ENCODE results near the gene MGST2. TPM values are rescaled to one million over a fixed set of nuclear protein-coding genes. Genes with fewer than 3 reads are reported as not detected.
"Not testable (repeated sequence)": the region's sequence is repeated elsewhere in the genome, so short reads cannot be mapped to it uniquely, and the experiment has no call there.

Gene MGST2
- total RNA-seq: 1 to 10 TPM; 1.5 to 2.2 (median 1.8) TPM

GRCh38 chr4:139665690-139666529, at the start of gene MGST2:
MGST2 (plus strand) TSS chr4:139665819; CDS start chr4:139666020, 201 bp downstream.
- no peaks in the 10 kb centered on the region for H3K9me3 Mint-ChIP-seq
- peak within 1 kb of the TSS; percentile 79 for H3K4me3 Mint-ChIP-seq
- ATAC-seq: peak; percentile 66 to 70
- no peaks in the 10 kb centered on the region for H3K36me3 Mint-ChIP-seq (ENCODE audit: insufficient read depth)
- no peak for DNase-seq
- H3K27me3 Mint-ChIP-seq (ENCODE audit: low read depth): peaks cover under 1% of the 10 kb centered on the region
- H3K4me1 Mint-ChIP-seq (ENCODE audit: low read depth): peaks cover 9% of the 10 kb centered on the region

DNA sequence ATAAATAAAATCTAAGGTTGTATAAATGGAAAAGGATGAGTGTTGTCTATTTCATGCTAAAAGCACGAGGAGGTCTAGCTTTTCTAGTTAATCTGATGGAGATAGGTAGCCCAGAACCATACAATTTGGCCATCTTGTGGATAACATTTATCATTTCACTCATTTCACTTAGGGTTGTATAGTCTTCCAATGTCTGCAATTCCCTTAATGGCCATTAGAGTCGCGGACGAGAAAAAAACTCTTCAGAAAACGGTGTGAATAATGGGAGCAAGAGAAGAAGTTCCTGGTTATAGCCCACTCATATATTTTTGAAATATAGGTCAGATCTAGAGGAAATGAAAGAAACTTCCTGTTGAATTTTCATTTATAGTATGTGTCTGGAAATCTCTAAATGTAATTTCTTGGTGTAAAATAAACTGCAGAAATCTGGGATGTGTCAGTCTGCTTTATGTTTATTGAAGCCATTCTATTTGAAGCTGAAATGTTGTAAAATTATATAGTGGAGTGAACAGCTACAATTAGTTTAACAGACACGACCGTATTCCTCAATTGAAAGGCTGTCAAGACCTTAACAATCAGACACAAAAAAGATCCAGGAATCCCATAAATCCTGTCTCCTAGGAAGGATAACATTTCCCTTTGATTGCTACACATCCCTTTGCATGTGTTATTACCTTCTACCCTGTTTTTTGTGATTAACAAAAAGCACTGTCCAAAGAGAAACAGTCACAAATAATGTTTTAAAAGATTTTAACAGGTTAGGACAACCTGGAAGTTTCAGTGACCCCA, 47.7 kb upstream of the MGST2 start:
- no peak overlapping the region for H3K4me3 Mint-ChIP-seq
- no peaks in the 10 kb centered on the region for H3K9me3 Mint-ChIP-seq
- peaks cover under 1% of the 10 kb centered on the region for H3K27me3 Mint-ChIP-seq (ENCODE audit: low read depth)
- H3K4me1 Mint-ChIP-seq (ENCODE audit: low read depth): no peaks in the 10 kb centered on the region
- DNase-seq (no peak), ATAC-seq (no peak)
- H3K36me3 Mint-ChIP-seq (ENCODE audit: insufficient read depth): no peaks in the 10 kb centered on the region

- no peak overlapping the region for H3K4me3 Mint-ChIP-seq
- H3K36me3 Mint-ChIP-seq (ENCODE audit: insufficient read depth): no peaks in the 10 kb centered on the region
- H3K4me1 Mint-ChIP-seq (ENCODE audit: low read depth): no peaks in the 10 kb centered on the region
- DNase-seq (no peak), ATAC-seq (no peak)
- H3K27me3 Mint-ChIP-seq (ENCODE audit: low read depth): peaks cover 5% of the 10 kb centered on the region
- H3K9me3 Mint-ChIP-seq: no peaks in the 10 kb centered on the region
Measured at GRCh38 chr4:139619644-139620043, 46.0 kb upstream of the MGST2 start.

DNA sequence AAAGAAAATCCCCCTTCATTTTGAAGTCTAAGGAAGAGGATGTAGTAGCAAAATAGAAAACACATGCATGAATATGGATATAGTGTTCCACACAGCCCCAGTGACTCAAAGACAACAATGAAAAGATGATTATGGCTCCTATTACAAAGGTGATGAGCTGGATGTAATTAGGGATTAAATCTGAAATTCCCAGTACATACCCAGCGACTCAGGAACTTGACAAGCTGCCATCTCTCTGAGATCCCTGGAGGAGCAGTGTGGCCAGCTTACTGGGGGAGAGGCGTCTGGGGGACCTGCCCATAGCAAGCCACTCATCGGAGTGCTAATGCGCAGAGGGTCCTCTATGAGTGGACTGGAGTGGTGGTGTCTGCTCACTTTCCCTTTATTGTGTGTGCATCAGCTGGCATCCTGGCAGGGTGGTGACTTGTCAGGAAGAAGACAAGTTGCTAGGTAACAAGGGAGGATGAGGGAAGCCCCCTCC, 42.7 kb upstream of the MGST2 start:
- H3K27me3 Mint-ChIP-seq (ENCODE audit: low read depth): peaks cover 7% of the 10 kb centered on the region
- DNase-seq (no peak), ATAC-seq (no peak)
- H3K36me3 Mint-ChIP-seq (ENCODE audit: insufficient read depth): no peaks in the 10 kb centered on the region
- H3K9me3 Mint-ChIP-seq: no peaks in the 10 kb centered on the region
- no peaks in the 10 kb centered on the region for H3K4me1 Mint-ChIP-seq (ENCODE audit: low read depth)
- no peak overlapping the region for H3K4me3 Mint-ChIP-seq

- no peaks in the 10 kb centered on the region for H3K36me3 Mint-ChIP-seq (ENCODE audit: insufficient read depth)
- ATAC-seq (no peak), DNase-seq (no peak)
- no peaks in the 10 kb centered on the region for H3K4me1 Mint-ChIP-seq (ENCODE audit: low read depth)
- peaks cover 9% of the 10 kb centered on the region for H3K27me3 Mint-ChIP-seq (ENCODE audit: low read depth)
- no peak overlapping the region for H3K4me3 Mint-ChIP-seq
- H3K9me3 Mint-ChIP-seq: no peaks in the 10 kb centered on the region
Measured at GRCh38 chr4:139624441-139625092, 41.1 kb upstream of the MGST2 start.

- Mint-ChIP-seq H3K4me1 (ENCODE audit: low read depth) (no peaks in the 10 kb centered on the region), H3K9me3 (no peaks in the 10 kb centered on the region), H3K4me3 (no peak overlapping the region), H3K36me3 (ENCODE audit: insufficient read depth) (no peaks in the 10 kb centered on the region), H3K27me3 (ENCODE audit: low read depth) (peaks cover 9% of the 10 kb centered on the region)
- DNase-seq (no peak), ATAC-seq (no peak)
Measured at GRCh38 chr4:139625093-139625455, 40.5 kb upstream of the MGST2 start.

GRCh38 chr4:139625482-139625881, 40.1 kb upstream of the MGST2 start:
- peaks cover 9% of the 10 kb centered on the region for H3K27me3 Mint-ChIP-seq (ENCODE audit: low read depth)
- H3K9me3 Mint-ChIP-seq: no peaks in the 10 kb centered on the region
- H3K36me3 Mint-ChIP-seq (ENCODE audit: insufficient read depth): no peaks in the 10 kb centered on the region
- no peaks in the 10 kb centered on the region for H3K4me1 Mint-ChIP-seq (ENCODE audit: low read depth)
- no peak overlapping the region for H3K4me3 Mint-ChIP-seq
- no peak for ATAC-seq
- no peak for DNase-seq

GRCh38 chr4:139628184-139629012, 37.2 kb upstream of the MGST2 start:
- Mint-ChIP-seq H3K27me3 (ENCODE audit: low read depth) (peaks cover 11% of the 10 kb centered on the region), H3K9me3 (no peaks in the 10 kb centered on the region), H3K36me3 (ENCODE audit: insufficient read depth) (no peaks in the 10 kb centered on the region), H3K4me3 (no peak overlapping the region), H3K4me1 (ENCODE audit: low read depth) (no peaks in the 10 kb centered on the region)
- DNase-seq (no peak), ATAC-seq (no peak)

DNA sequence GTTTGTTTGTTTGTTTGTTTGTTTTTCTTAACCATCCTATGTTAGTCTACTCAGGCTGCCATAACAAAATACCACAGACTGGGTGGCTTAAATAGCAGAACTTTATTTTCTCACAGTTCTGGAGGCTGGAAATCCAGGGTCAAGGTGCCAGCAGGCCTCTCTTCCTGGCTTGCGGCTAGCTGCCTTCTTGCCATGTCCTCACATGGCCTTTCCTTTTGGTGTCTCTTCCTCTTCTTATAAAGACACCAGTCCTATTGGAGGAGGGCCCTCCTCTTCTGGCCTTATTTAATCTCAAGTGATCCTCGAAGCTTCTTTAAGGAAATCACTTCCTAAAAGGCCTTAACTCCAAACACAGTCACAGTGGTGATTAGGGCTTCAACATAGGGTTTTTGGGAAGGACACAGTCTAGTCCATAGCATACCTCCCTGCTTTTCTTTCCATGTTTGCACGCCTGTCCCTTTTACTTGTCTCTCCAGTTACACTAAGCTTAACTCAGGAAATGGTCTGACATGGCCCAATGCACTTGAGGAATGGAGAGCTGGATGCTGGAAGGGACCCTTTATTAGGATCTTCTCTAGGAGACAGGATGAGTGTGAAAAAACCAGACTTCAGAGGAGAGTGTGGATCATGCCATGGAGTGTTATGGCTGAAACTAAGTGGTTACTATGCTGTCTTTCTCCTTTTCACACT, 36.0 kb upstream of the MGST2 start:
- no peak for DNase-seq
- Mint-ChIP-seq H3K4me1 (ENCODE audit: low read depth) (no peaks in the 10 kb centered on the region), H3K4me3 (no peak overlapping the region), H3K27me3 (ENCODE audit: low read depth) (peaks cover 17% of the 10 kb centered on the region), H3K9me3 (no peaks in the 10 kb centered on the region), H3K36me3 (ENCODE audit: insufficient read depth) (no peaks in the 10 kb centered on the region)
- ATAC-seq: no peak

DNA sequence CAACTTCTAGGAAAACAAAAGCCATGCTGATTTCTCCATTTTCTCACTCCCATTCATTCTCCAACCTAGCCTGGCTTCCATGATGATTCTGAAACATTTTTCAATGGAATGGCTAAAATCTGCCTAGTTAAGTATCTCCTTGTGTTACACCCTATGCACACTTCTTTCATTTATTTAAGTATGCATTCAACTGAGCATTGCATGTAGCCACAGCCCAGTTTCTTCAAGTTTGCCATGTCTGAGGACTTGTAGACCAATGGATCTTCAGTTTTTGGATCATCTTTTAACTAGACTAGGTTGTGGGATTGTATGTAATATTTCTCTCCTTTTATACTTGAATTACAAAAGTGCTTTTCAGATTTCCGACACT, 35.5 kb upstream of the MGST2 start:
- Mint-ChIP-seq H3K9me3 (no peaks in the 10 kb centered on the region), H3K27me3 (ENCODE audit: low read depth) (peaks cover 17% of the 10 kb centered on the region), H3K36me3 (ENCODE audit: insufficient read depth) (no peaks in the 10 kb centered on the region), H3K4me1 (ENCODE audit: low read depth) (no peaks in the 10 kb centered on the region), H3K4me3 (no peak overlapping the region)
- ATAC-seq: no peak
- no peak for DNase-seq

- Mint-ChIP-seq H3K4me1 (ENCODE audit: low read depth) (no peaks in the 10 kb centered on the region), H3K27me3 (ENCODE audit: low read depth) (peaks cover 22% of the 10 kb centered on the region)
- no peak for ATAC-seq
Measured at GRCh38 chr4:139630991-139631390, 34.6 kb upstream of the MGST2 start.

GRCh38 chr4:139631791-139632190, 33.8 kb upstream of the MGST2 start:
- Mint-ChIP-seq H3K4me1 (ENCODE audit: low read depth) (no peaks in the 10 kb centered on the region), H3K9me3 (no peaks in the 10 kb centered on the region), H3K27me3 (ENCODE audit: low read depth) (peaks cover 28% of the 10 kb centered on the region), H3K36me3 (ENCODE audit: insufficient read depth) (no peaks in the 10 kb centered on the region), H3K4me3 (no peak overlapping the region)
- ATAC-seq: no peak
- no peak for DNase-seq

More at GRCh38 chr4:139630991-139631390, 34.6 kb upstream of the MGST2 start:
- DNase-seq: no peak
- Mint-ChIP-seq H3K36me3 (ENCODE audit: insufficient read depth) (no peaks in the 10 kb centered on the region), H3K9me3 (no peaks in the 10 kb centered on the region), H3K4me3 (no peak overlapping the region)

- ATAC-seq; H3K9me3 Mint-ChIP-seq; H3K4me1 Mint-ChIP-seq (ENCODE audit: low read depth); DNase-seq; H3K36me3 Mint-ChIP-seq (ENCODE audit: insufficient read depth); H3K4me3 Mint-ChIP-seq: not testable (repeated sequence)
- H3K27me3 Mint-ChIP-seq (ENCODE audit: low read depth): peaks cover 28% of the 10 kb centered on the region
Measured at GRCh38 chr4:139632739-139633138, 32.9 kb upstream of the MGST2 start.

All from activated T-cell treated with anti-CD3 and anti-CD28 coated beads, Interleukin-2, amount 50 U/mL, for 4 hours (primary cell).